Measurements from ENCODE around the gene SORBS1. TPM values are rescaled to one million over a fixed set of nuclear protein-coding genes. Genes with fewer than 3 reads are reported as not detected.

The SORBS1 gene
- total RNA-seq, 2 donors from 2014 or later = 1.2 to 2.8 TPM

Other genes with a start within 250 kb of the SORBS1 start
- gene ALDH18A1, start 95.3 kb upstream of the SORBS1 start, total RNA-seq = 100 to 1,000 TPM in 1 of 2 donors, 10 to 100 TPM in 1; 57.1 to 119 TPM
- 10 to 100 TPM; 12.2 to 22.2 TPM for gene TCTN3, start 132.6 kb upstream of the SORBS1 start, total RNA-seq
- 1 to 10 TPM; 1.4 to 2.1 TPM for gene ENTPD1, start 194.8 kb upstream of the SORBS1 start, total RNA-seq